HepG2 (cell line): ENCODE measurements around the gene PPP2R2B. TPM values are rescaled to one million over a fixed set of nuclear protein-coding genes. Genes with fewer than 3 reads are reported as not detected.

Experiments
- ATAC-seq: fragments of 200-7000 bp; cut with Tn5 transposase; 3 replicates; pipeline ENCODE4 v1.9.1; 2020; ENCODE audit warnings: mild to moderate bottlenecking, moderate library complexity
- BruUV-seq: library from RNA; stranded (reverse); fragments of 400-500 nt; replicated peaks from 2 replicates; lab custom pipeline; 2021; lab: Mats Ljungman, UMichigan
- CTCF ChIA-PET: fragments of 300-600 bp; formaldehyde crosslinking; extraction: SDS; loops from one replicate; lab custom pipeline; 2021; ENCODE audit warnings: low total read pairs, inconsistent platforms, low intra/inter-chr PET ratio; lab: Yijun Ruan, JAX
- POLR2A ChIA-PET: fragments of 350-600 bp; sonication (Branson Sonifier 250); formaldehyde crosslinking; loops from one replicate; lab custom pipeline; 2020; ENCODE audit warnings: antibody characterized with exemption, inconsistent platforms; lab: Yijun Ruan, JAX
- DNase-seq: peaks from one replicate; pipeline ENCODE4 v3.0.0-alpha.2; 2015; ENCODE audit warnings: low spot score
- FAIRE-seq: peaks from 3 replicates; lab custom pipeline; 2011; peaks lifted over from hg19 to GRCh38; lab: Jason Lieb, UNC
- H2AFZ ChIP-seq: one replicate; pipeline ENCODE4 v1.6.1; 2011; ENCODE audit warnings: low read length, inconsistent platforms
- H3K27ac ChIP-seq: fragments of 300-600 bp; 3 replicates; pipeline ENCODE4 v1.8.0; 2011; ENCODE audit warnings: mixed run types, mild to moderate bottlenecking, mixed read lengths, low read length, inconsistent platforms; ENCODE audit not compliant: insufficient read depth; ENCODE audit errors: extremely low read length
- H3K27me3 ChIP-seq, 2 experiments: fragments of 200-600 bp in 1 of 2; 2 replicates in 1 of 2; 3 replicates in 1 of 2; pipeline versions ENCODE4 v1.6.0 to v1.8.0; 2011; ENCODE audit warnings: low read length in 2 of 2, mild to moderate bottlenecking in 2 of 2, moderate library complexity in 2 of 2, inconsistent platforms in 1 of 2; ENCODE audit not compliant: insufficient read depth in 2 of 2, control insufficient read depth in 1 of 2
- H3K36me3 ChIP-seq, 2 experiments: fragments of 200-600 bp in 1 of 2; replicated peaks in 1 of 2; 2 replicates in 1 of 2; 3 replicates in 1 of 2; pipeline versions ENCODE4 v1.5.1 to v1.8.0; 2011; ENCODE audit warnings: low read length in 2 of 2, inconsistent platforms in 1 of 2; ENCODE audit not compliant: insufficient read depth in 2 of 2, control insufficient read depth in 1 of 2
- H3K4me1 ChIP-seq: 2 replicates; pipeline ENCODE4 v1.5.1; 2012; ENCODE audit warnings: low read length, inconsistent platforms; ENCODE audit not compliant: insufficient read depth
- H3K4me2 ChIP-seq: 2 replicates; pipeline ENCODE4 v1.6.0; 2011; ENCODE audit warnings: low read depth, low read length, inconsistent platforms
- H3K4me3 ChIP-seq, 3 experiments: fragments of 200-600 bp in 1 of 3; sonication (generic), shearing (Covaris generic) in 1 of 3; replicated peaks in 1 of 3; 2 replicates each; pipeline ENCODE4 v1.5.1; 2011 to 2016; ENCODE audit warnings: low read length in 3 of 3, inconsistent platforms in 2 of 3, low read depth in 2 of 3, mild to moderate bottlenecking in 2 of 3, control low read depth in 1 of 3, mixed read lengths in 1 of 3; ENCODE audit not compliant: insufficient read depth in 1 of 3
- H3K79me2 ChIP-seq: one replicate; pipeline ENCODE4 v1.6.1; 2011; ENCODE audit warnings: low read length, inconsistent platforms; ENCODE audit not compliant: insufficient read depth
- H3K9ac ChIP-seq: 2 replicates; pipeline ENCODE4 v1.6.0; 2011; ENCODE audit warnings: mild to moderate bottlenecking, low read depth, low read length, inconsistent platforms; ENCODE audit not compliant: insufficient read depth
- H3K9me3 ChIP-seq: 2 replicates; pipeline ENCODE4 v1.5.1; 2012; ENCODE audit warnings: mild to moderate bottlenecking, low read length
- H4K20me1 ChIP-seq: 2 replicates; pipeline ENCODE4 v1.6.0; 2011; ENCODE audit warnings: inconsistent platforms, mild to moderate bottlenecking, low read length, moderate library complexity; ENCODE audit not compliant: insufficient read depth
- ARNTL ChIP-seq: sonication (generic); formaldehyde crosslinking; IDR thresholded peaks from 2 replicates; pipeline ENCODE4 v1.4.0; 2020; ENCODE audit warnings: mild to moderate bottlenecking, missing genetic modification reagents
- DRAP1 ChIP-seq: IDR thresholded peaks from 2 replicates; pipeline ENCODE4 v1.6.1; 2016; ENCODE audit warnings: missing genetic modification reagents, missing compliant biosample characterization
- ELF3 ChIP-seq: IDR thresholded peaks from 2 replicates; pipeline ENCODE4 v1.6.1; 2016; ENCODE audit warnings: missing genetic modification reagents, missing compliant biosample characterization
- HOXD1 ChIP-seq: sonication (generic); formaldehyde crosslinking; IDR thresholded peaks from 2 replicates; pipeline ENCODE4 v1.5.0; 2020; ENCODE audit warnings: missing genetic modification reagents
- KAT2B ChIP-seq: fragments of 150-350 bp; IDR thresholded peaks from 2 replicates; pipeline ENCODE4 v1.6.1; 2014; ENCODE audit warnings: low read depth, low read length, borderline replicate concordance
- PHF8 ChIP-seq: sonication (generic); formaldehyde crosslinking; IDR thresholded peaks from 2 replicates; pipeline ENCODE4 v1.5.0; 2020; ENCODE audit warnings: missing genetic modification reagents
- PRMT3 ChIP-seq: sonication (generic); formaldehyde crosslinking; IDR thresholded peaks from 2 replicates; pipeline ENCODE4 v1.8.1; 2022; ENCODE audit warnings: low read depth, mild to moderate bottlenecking, moderate library complexity, missing genetic modification reagents, borderline replicate concordance
- TFE3 ChIP-seq: IDR thresholded peaks from 2 replicates; pipeline ENCODE4 v1.6.1; 2016
- ZNF329 ChIP-seq: sonication (generic); formaldehyde crosslinking; IDR thresholded peaks from 2 replicates; pipeline ENCODE4 v1.9.0; 2021; ENCODE audit warnings: low read depth, mild to moderate bottlenecking, missing genetic modification reagents
- ZNF382 ChIP-seq: sonication (generic); formaldehyde crosslinking; IDR thresholded peaks from 2 replicates; pipeline ENCODE4 v1.5.0; 2020; ENCODE audit warnings: missing genetic modification reagents, mild to moderate bottlenecking, borderline replicate concordance
- ZNF512 ChIP-seq: sonication (generic); formaldehyde crosslinking; IDR thresholded peaks from 2 replicates; pipeline ENCODE4 v1.4.0; 2020; ENCODE audit warnings: mild to moderate bottlenecking, missing genetic modification reagents
- ZNF746 ChIP-seq: sonication (generic); formaldehyde crosslinking; IDR thresholded peaks from 2 replicates; pipeline ENCODE4 v1.8.0; 2022; ENCODE audit warnings: mild to moderate bottlenecking, missing genetic modification reagents
- ZZZ3 ChIP-seq: sonication (generic); formaldehyde crosslinking; IDR thresholded peaks from 2 replicates; pipeline ENCODE4 v1.4.0; 2020; ENCODE audit warnings: missing genetic modification reagents, mild to moderate bottlenecking, borderline replicate concordance
- WGBS: methylation state at CpG from one replicate; pipeline ENCODE4 v1.1.6; 2017; ENCODE audit warnings: low lambda C conversion rate; 5-methylcytosine and 5-hydroxymethylcytosine counted together
- in situ Hi-C: cut with HindIII; loops from 2 replicates; pipeline ENCODE4 v1.10.0; 2017; ENCODE audit warnings: low pct_unique_long_range_greater_than_20kb; ENCODE audit not compliant: extremely low pct_ligation_motif_present
- intact Hi-C: fragments of 100-400 bp; cut with micrococcal nuclease; formaldehyde crosslinking; loops from one replicate; pipeline ENCODE4 v1.10.0; 2022; ENCODE audit not compliant: unreplicated experiment
- polyA plus RNA-seq, 8 experiments: library from polyadenylated mRNA; depleted of rRNA in 3 of 8; stranded (reverse) in 7 of 8; unstranded in 1 of 8; fragments of >200 nt; fragmentation: Illumina TruSeq in 4 of 8; extraction: Trizol in 4 of 8; gene quantifications; 2 replicates each; pipeline versions ENCODE4 v1.2.1 to v1.2.3, GENCODE V29; 2011 to 2016; ENCODE audit warnings: low read depth in 4 of 8, missing spikeins in 1 of 8, mixed read lengths in 1 of 8; ENCODE audit not compliant: insufficient read depth in 1 of 8
- total RNA-seq, 5 experiments: library from RNA; depleted of rRNA; stranded (reverse); fragments of >200 nt; fragmentation: Illumina TruSeq; extraction: Trizol; gene quantifications; 2 replicates each; pipeline ENCODE4 v1.2.3, GENCODE V29; 2016; ENCODE audit warnings: low read depth in 1 of 5

PPP2R2B gene
- total and polyA plus RNA-seq, 2 of the 13 experiments (the other 11 are each of a cell fraction or from before 2014, with no cell fraction given) = not detected

GRCh38 chr5:146917931-146918330 lies 39.4 kb upstream of the PPP2R2B start (continued):
- TF ChIP-seq ZNF512 (no peak), ELF3 (CRISPR knock-in tag) (no peak), DRAP1 (CRISPR knock-in tag) (no peak)
- TF ChIP-seq, all 625 proteins: peak for 0

GRCh38 chr5:146912874-146913273 lies 34.3 kb upstream of the PPP2R2B start:
- intact Hi-C loops = no loop called here
- FAIRE-seq (no peak), ATAC-seq (no peak), DNase-seq (no peak)
- Histone ChIP-seq H3K9me3 (no peaks in the 10 kb centered on the region), H2AFZ (no peak overlapping the region), H3K4me1 (no peaks in the 10 kb centered on the region), H3K36me3 (no peaks in the 10 kb centered on the region), H3K4me3 (no peak overlapping the region), H3K27me3 (no peaks in the 10 kb centered on the region), H3K9ac (no peak overlapping the region), H3K27ac (no peak overlapping the region), H4K20me1 (no peaks in the 10 kb centered on the region), H3K79me2 (no peaks in the 10 kb centered on the region), H3K4me2 (no peak overlapping the region)
- no TSS peak for BruUV-seq
- ChIA-PET POLR2A (no interaction called here), CTCF (no interaction called here)
- WGBS = 83% methylated on average over 3 of the region's 3 CpGs
- in situ Hi-C loops = no loop called here
- TF ChIP-seq TFE3 (CRISPR knock-in tag) (no peak), ZZZ3 (CRISPR knock-in tag) (no peak), ZNF382 (no peak), ZNF329 (CRISPR knock-in tag) (no peak), PRMT3 (no peak), KAT2B (no peak), ZNF746 (CRISPR knock-in tag) (no peak), ARNTL (CRISPR knock-in tag) (no peak), HOXD1 (CRISPR knock-in tag) (no peak), PHF8 (CRISPR knock-in tag) (no peak)
